ENCODE data around the gene REG3G.
"Not testable (repeated sequence)": the region's sequence is repeated elsewhere in the genome, so short reads cannot be mapped to it uniquely, and the experiment has no call there.

REG3G gene

DNA sequence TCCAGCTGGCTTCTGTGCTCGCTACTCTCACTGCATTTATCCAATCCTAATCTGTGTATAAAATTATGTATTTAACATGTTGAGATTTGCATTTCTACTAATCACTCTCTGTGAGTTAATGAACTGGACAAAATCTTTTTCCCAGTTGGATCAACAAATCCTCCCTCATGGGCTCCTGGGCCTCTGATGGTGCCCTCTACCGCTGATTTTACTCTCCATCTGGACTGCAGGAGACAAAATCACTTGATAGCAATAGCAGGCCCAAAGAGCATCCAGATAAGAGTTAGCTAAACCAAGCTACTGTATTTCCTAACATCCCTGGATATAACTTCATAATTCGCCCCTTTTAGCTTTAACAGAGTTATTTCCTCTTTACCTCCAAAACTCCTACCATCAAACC, 14.4 kb downstream of the REG3G start:
- DNase-seq: no peak

DNA sequence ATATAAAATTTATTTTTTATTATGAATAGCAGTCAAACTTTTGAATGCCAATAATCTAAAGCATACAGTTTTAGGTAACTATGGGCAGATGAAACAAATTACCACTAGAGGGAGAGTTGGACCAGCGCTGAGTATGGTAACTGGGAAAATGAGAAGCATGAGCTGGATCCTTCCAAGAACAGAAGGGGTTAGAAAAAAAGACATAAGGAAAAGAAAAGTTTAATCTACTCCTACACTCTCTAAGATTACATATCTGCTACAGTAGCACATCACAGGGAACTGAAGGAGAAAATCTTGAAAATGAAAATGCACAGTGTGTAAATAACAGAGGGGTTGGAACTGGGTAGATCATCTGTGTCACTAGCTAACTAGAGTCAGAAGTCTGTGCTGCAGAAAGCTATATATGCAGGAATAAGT, 15.5 kb downstream of the REG3G start:
- no peak for DNase-seq

DNA sequence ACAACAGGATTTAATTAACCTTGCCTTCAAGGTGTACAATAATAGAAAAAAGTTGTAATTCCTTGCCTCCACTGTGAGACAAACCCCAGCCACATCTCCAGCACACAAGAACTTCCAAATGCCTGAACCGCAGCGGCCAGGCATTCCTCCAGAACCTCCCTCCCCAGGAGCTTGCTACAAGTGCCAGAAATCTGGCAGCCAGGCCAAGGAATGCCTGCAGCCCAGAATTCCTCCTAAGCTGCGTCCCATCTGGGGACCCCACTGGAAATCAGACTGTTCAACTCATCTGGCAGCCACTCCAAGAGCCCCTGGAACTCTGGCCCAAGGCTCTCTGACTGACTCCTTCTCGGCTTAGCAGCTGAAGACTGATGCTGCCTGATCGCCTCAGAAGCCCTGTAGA, 28.0 kb downstream of the REG3G start:
- DNase-seq: not testable (repeated sequence)

DNA sequence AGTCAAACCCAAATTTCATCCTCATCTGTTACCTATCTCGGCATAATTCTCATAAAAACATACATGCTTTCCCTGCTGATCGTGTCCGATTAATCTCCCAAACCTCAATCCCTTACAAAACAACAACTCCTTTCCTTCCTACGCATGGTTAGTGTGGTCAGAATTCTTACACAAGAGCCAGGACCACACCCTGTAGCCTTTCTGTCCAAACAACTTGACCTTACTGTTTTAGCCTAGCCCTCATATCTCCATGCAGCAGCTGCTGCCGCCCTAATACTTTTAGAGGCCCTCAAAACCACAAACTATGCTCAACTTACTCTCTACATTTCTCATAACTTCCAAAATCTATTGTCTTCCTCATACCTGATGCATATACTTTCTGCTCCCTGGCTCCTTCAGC, 29.3 kb downstream of the REG3G start:
- not testable (repeated sequence) for DNase-seq

DNA sequence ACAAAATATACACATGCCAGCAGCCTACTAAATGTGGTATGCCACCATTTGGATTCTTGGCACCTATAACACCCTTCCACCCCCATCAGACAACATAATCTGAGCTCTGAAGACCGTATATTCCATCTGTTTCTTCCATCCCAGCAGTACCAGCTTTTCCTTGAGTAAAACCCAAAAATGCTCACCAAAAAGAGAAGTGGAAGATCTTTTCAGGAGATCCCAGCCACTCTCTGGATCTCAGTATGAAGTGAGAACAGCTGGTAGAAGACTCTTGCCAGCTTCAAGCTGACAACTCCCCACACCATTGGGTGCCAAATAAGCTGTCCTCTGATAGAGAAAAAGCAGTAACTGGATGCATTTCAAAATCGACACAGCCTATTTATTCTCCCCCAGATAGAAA, 39.7 kb downstream of the REG3G start:
- DNase-seq: no peak

DNA sequence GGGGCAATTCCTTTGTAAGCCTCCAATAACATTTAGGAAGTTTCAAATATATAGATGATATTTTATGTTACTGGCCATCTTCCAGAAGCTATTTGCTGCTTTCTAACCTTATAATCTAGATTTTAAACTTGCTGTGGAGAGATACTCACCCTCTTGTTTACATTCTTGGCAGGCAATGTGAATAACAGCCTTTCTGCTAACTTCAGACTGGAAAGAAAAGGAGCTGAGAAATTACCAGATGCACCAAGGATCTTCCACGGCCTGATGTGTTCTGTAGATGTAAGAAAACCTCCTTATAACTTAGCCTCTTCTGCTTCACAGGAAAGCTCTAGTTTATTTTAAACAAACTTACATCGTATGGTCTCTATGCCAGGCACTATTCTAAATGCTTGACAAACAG, 45.6 kb downstream of the REG3G start:
- DNase-seq: no peak

Measured in DMS153 (cell line).